Thymus (tissue), 11 donors: ENCODE data around the gene HOXA11. TPM values are rescaled to one million over a fixed set of nuclear protein-coding genes. Genes with fewer than 3 reads are reported as not detected.
A peak's percentile ranks its signal among the peaks of the same experiment; 100 is the strongest.

ENCODE experiments used
- DNase-seq, 9 donors: peaks; one replicate each; pipeline ENCODE4 v3.0.0-alpha.2; 2013; ENCODE audit warnings: low spot score in 9 of 9, low read depth in 6 of 9, missing footprints in 1 of 9
- H3K27ac ChIP-seq, 2 donors: one replicate each; pipeline ENCODE4 v1.5.1; 2013; ENCODE audit warnings: control low read depth in 1 of 2, low read depth in 1 of 2, low read length in 1 of 2, mild to moderate bottlenecking in 1 of 2, moderate library complexity in 1 of 2
- H3K27me3 ChIP-seq, 2 donors: one replicate each; pipeline ENCODE4 v1.5.1; 2013; ENCODE audit warnings: low read length in 1 of 2; ENCODE audit not compliant: control insufficient read depth in 2 of 2, insufficient read depth in 1 of 2
- H3K36me3 ChIP-seq, 2 donors: one replicate each; pipeline ENCODE4 v1.5.1; 2013; ENCODE audit warnings: low read length in 1 of 2, mild to moderate bottlenecking in 1 of 2, moderate library complexity in 1 of 2; ENCODE audit not compliant: control insufficient read depth in 2 of 2, insufficient read depth in 2 of 2
- H3K4me1 ChIP-seq, 2 donors: one replicate each; pipeline ENCODE4 v1.5.1; 2013; ENCODE audit warnings: low read length in 2 of 2; ENCODE audit not compliant: control insufficient read depth in 2 of 2, insufficient read depth in 2 of 2
- H3K4me3 ChIP-seq, 2 donors: one replicate each; pipeline ENCODE4 v1.5.1; 2013; ENCODE audit warnings: low read length in 2 of 2, control low read depth in 1 of 2, mild to moderate bottlenecking in 1 of 2
- H3K9me3 ChIP-seq, 2 donors: one replicate each; pipeline ENCODE4 v1.5.1; 2013; ENCODE audit warnings: low read length in 1 of 2, mild to moderate bottlenecking in 1 of 2; ENCODE audit not compliant: control insufficient read depth in 2 of 2, insufficient read depth in 1 of 2
- WGBS: extraction: QIAGEN DNeasy Blood & Tissue Kit; methylation state at CpG from one replicate; pipeline ENCODE4 v1.1.7; 2013; 5-methylcytosine and 5-hydroxymethylcytosine counted together
- polyA plus RNA-seq: library from polyadenylated mRNA; stranded (reverse); fragments of 200-250 nt; gene quantifications from one replicate; pipeline ENCODE4 v1.2.3, GENCODE V29; 2013
- total RNA-seq: library from RNA; stranded (reverse); fragments of 120-200 nt; gene quantifications from one replicate; pipeline ENCODE4 v1.2.4, GENCODE V29; 2013
- donor health status: healthy.

HOXA11 gene
- total and polyA plus RNA-seq, 2 donors, result under 0.01 TPM; not detected in 1

GRCh38 chr7:27151931-27152815, 32.9 kb downstream of the HOXA11 start, which contains the start of gene HOXA3:
TSS of gene HOXA3 (minus strand) at chr7:27152583. CDS start at chr7:27110640, 41,943 bp downstream.
- no peak for DNase-seq
- peak within 1 kb of the TSS in 1 of 2 donors; percentile 38 for H3K4me3 ChIP-seq
- H3K27ac ChIP-seq, result no peak within 1 kb of the TSS
- peaks cover 93 to 100% of the 10 kb centered on the region in 2 donors for H3K27me3 ChIP-seq
- 2% methylated on average over 53 of the region's 53 CpGs for WGBS
- H3K9me3 ChIP-seq, result peaks cover 0 to 51% of the 10 kb centered on the region in 2 donors
- H3K36me3 ChIP-seq, result no peaks in the 10 kb centered on the region
- H3K4me1 ChIP-seq, result peaks cover 27 to 63% of the 10 kb centered on the region in 2 donors

GRCh38 chr7:27151341-27151930, 33.6 kb downstream of the HOXA11 start:
- Histone ChIP-seq H3K4me3 (peak overlapping the region; percentile 26 to 38), H3K36me3 (no peaks in the 10 kb centered on the region), H3K4me1 (peaks cover 24 to 57% of the 10 kb centered on the region in 2 donors), H3K27me3 (peaks cover 91 to 100% of the 10 kb centered on the region in 2 donors), H3K9me3 (peaks cover 0 to 53% of the 10 kb centered on the region in 2 donors), H3K27ac (no peak overlapping the region)
- no peak for DNase-seq
- under 1% methylated on average over 27 of the region's 27 CpGs for WGBS

- DNase-seq, result peak in 3 of 9 donors; percentile 56 to 78 (median 70)
- WGBS, result under 1% methylated on average over 58 of the region's 58 CpGs
- H3K36me3 ChIP-seq, result no peaks in the 10 kb centered on the region
- H3K27me3 ChIP-seq, result peaks cover 86 to 100% of the 10 kb centered on the region in 2 donors
- H3K4me1 ChIP-seq, result peaks cover 24 to 51% of the 10 kb centered on the region in 2 donors
- no peak overlapping the region for H3K27ac ChIP-seq
- peaks cover 0 to 51% of the 10 kb centered on the region in 2 donors for H3K9me3 ChIP-seq
- H3K4me3 ChIP-seq, result peak overlapping the region; percentile 26 to 38
Observed at GRCh38 chr7:27150568-27151340, 34.3 kb downstream of the HOXA11 start.

- H3K4me1 ChIP-seq, result peaks cover 18 to 43% of the 10 kb centered on the region in 2 donors
- H3K4me3 ChIP-seq, result peak overlapping the region; percentile 22 to 38
- peaks cover 81 to 100% of the 10 kb centered on the region in 2 donors for H3K27me3 ChIP-seq
- no peak overlapping the region for H3K27ac ChIP-seq
- DNase-seq, result no peak
- WGBS, result 16% methylated on average over 13 of the region's 13 CpGs
- H3K9me3 ChIP-seq, result peaks cover 0 to 50% of the 10 kb centered on the region in 2 donors
- no peaks in the 10 kb centered on the region for H3K36me3 ChIP-seq
Observed at GRCh38 chr7:27149842-27150567, 35.0 kb downstream of the HOXA11 start.

GRCh38 chr7:27148756-27149641, 36.0 kb downstream of the HOXA11 start:
- peaks cover 0 to 54% of the 10 kb centered on the region in 2 donors for H3K9me3 ChIP-seq
- 25% methylated on average over 30 of the region's 30 CpGs for WGBS
- no peak overlapping the region for H3K4me3 ChIP-seq
- H3K27ac ChIP-seq, result no peak overlapping the region
- no peaks in the 10 kb centered on the region for H3K36me3 ChIP-seq
- H3K27me3 ChIP-seq, result peaks cover 74 to 100% of the 10 kb centered on the region in 2 donors
- no peak for DNase-seq
- peaks cover 16 to 39% of the 10 kb centered on the region in 2 donors for H3K4me1 ChIP-seq

GRCh38 chr7:27148031-27148755, 36.8 kb downstream of the HOXA11 start:
- peaks cover 16 to 39% of the 10 kb centered on the region in 2 donors for H3K4me1 ChIP-seq
- peak overlapping the region in 1 of 2 donors; percentile 17 for H3K4me3 ChIP-seq
- H3K27ac ChIP-seq, result no peak overlapping the region
- peaks cover 2 to 54% of the 10 kb centered on the region in 2 donors for H3K9me3 ChIP-seq
- DNase-seq, result no peak
- H3K36me3 ChIP-seq, result no peaks in the 10 kb centered on the region
- peaks cover 66 to 100% of the 10 kb centered on the region in 2 donors for H3K27me3 ChIP-seq
- WGBS, result 9% methylated on average over 28 of the region's 28 CpGs

- Histone ChIP-seq H3K4me3 (peak within 1 kb of the TSS in 1 of 2 donors; percentile 17), H3K27me3 (peaks cover 58 to 100% of the 10 kb centered on the region in 2 donors), H3K4me1 (peaks cover 15 to 38% of the 10 kb centered on the region in 2 donors), H3K27ac (no peak within 1 kb of the TSS), H3K9me3 (peaks cover 2 to 50% of the 10 kb centered on the region in 2 donors), H3K36me3 (no peaks in the 10 kb centered on the region)
- 28% methylated on average over 63 of the region's 63 CpGs for WGBS
- DNase-seq, result no peak
Observed at GRCh38 chr7:27147199-27148030, 37.6 kb downstream of the HOXA11 start, which contains the start of gene HOXA6. TSS of gene HOXA6 (minus strand) at chr7:27147774. CDS start at chr7:27147749, 25 bp downstream.
